ENCODE results near the gene GAK. TPM values are rescaled to one million over a fixed set of nuclear protein-coding genes. Genes with fewer than 3 reads are reported as not detected.

GAK gene
- total RNA-seq, 4 donors from 2014 or later = 230 to 882 (median 305) TPM

- H3K36me3 ChIP-seq = peaks cover 0 to 19% (median 7%) of the 10 kb centered on the region in 4 donors
- H3K27ac ChIP-seq = no peak overlapping the region
- WGBS, 2 donors (ENCODE audit: low coverage in 1 of 2) = 55 to 67% methylated on average over 3 to 8 of the region's 8 CpGs
- intact Hi-C loops (cut with DNase I; ENCODE audit: low total_unique reads) (no loop called here), in situ Hi-C loops (cut with MboI; ENCODE audit: low pct_ligation_motif_present in 1 of 4, low pct_unique_long_range_greater_than_20kb in 1 of 4, low sequenced_read_pairs in 3 of 4) (no loop called here)
- no peak for DNase-seq
- H3K4me1 ChIP-seq = peaks cover 0 to 30% (median 10%) of the 10 kb centered on the region in 4 donors
- no peaks in the 10 kb centered on the region for H3K9me3 ChIP-seq
- peak overlapping the region in 1 of 4 donors; percentile 20 for H3K4me3 ChIP-seq
- H3K27me3 ChIP-seq = no peaks in the 10 kb centered on the region
- TF ChIP-seq POLR2AphosphoS5 (IDR thresholded peaks at IDR 0.05) = no peak
- TF ChIP-seq EP300 (IDR thresholded peaks at IDR 0.05; ENCODE audit: low read depth) = no peak
- no peak for TF ChIP-seq CTCF (IDR thresholded peaks at IDR 0.05)
- TF ChIP-seq POLR2A (IDR thresholded peaks at IDR 0.05) = no peak
Observed at GRCh38 chr4:915595-915994, 16.5 kb downstream of the GAK start.

- H3K9me3 ChIP-seq = no peaks in the 10 kb centered on the region
- H3K27me3 ChIP-seq = no peaks in the 10 kb centered on the region
- in situ Hi-C loops (cut with MboI; ENCODE audit: low pct_ligation_motif_present in 1 of 4, low pct_unique_long_range_greater_than_20kb in 1 of 4, low sequenced_read_pairs in 3 of 4) (no loop called here), intact Hi-C loops (cut with DNase I; ENCODE audit: low total_unique reads) (no loop called here)
- peak; percentile 7 for DNase-seq
- no peak overlapping the region for H3K27ac ChIP-seq
- peaks cover 0 to 30% (median 10%) of the 10 kb centered on the region in 4 donors for H3K4me1 ChIP-seq
- TF ChIP-seq POLR2AphosphoS5 (IDR thresholded peaks at IDR 0.05) (no peak), CTCF (IDR thresholded peaks at IDR 0.05) (no peak), EP300 (IDR thresholded peaks at IDR 0.05; ENCODE audit: low read depth) (no peak), POLR2A (IDR thresholded peaks at IDR 0.05) (no peak)
- WGBS, 2 donors (ENCODE audit: low coverage in 1 of 2) = 54 to 62% methylated on average over 3 to 18 of the region's 20 CpGs
- peaks cover 0 to 21% (median 7%) of the 10 kb centered on the region in 4 donors for H3K36me3 ChIP-seq
- H3K4me3 ChIP-seq = peak overlapping the region in 1 of 4 donors; percentile 20
Observed at GRCh38 chr4:915041-915474, 17.1 kb downstream of the GAK start.

GRCh38 chr4:914531-914930 is 17.6 kb downstream of the GAK start:
- H3K9me3 ChIP-seq = no peaks in the 10 kb centered on the region
- H3K36me3 ChIP-seq = peaks cover 0 to 21% (median 7%) of the 10 kb centered on the region in 4 donors
- no peaks in the 10 kb centered on the region for H3K27me3 ChIP-seq
- no peak overlapping the region for H3K27ac ChIP-seq
- in situ Hi-C loops (cut with MboI; ENCODE audit: low pct_ligation_motif_present in 1 of 4, low pct_unique_long_range_greater_than_20kb in 1 of 4, low sequenced_read_pairs in 3 of 4) = no loop called here
- intact Hi-C loops (cut with DNase I; ENCODE audit: low total_unique reads) = no loop called here
- WGBS, 2 donors (ENCODE audit: low coverage in 1 of 2) = 90% methylated on average over 18 of the region's 21 CpGs; no CpG with 5 or more reads in 1 of the 2 donors
- DNase-seq = no peak
- H3K4me3 ChIP-seq = no peak overlapping the region
- peaks cover 0 to 30% (median 10%) of the 10 kb centered on the region in 4 donors for H3K4me1 ChIP-seq
- TF ChIP-seq POLR2AphosphoS5 (IDR thresholded peaks at IDR 0.05) (no peak), POLR2A (IDR thresholded peaks at IDR 0.05) (no peak), EP300 (IDR thresholded peaks at IDR 0.05; ENCODE audit: low read depth) (no peak)

- peak overlapping the region in 3 of 4 donors; percentile 11 to 61 (median 51) for H3K27ac ChIP-seq
- DNase-seq = no peak
- H3K36me3 ChIP-seq = peaks cover 0 to 21% (median 7%) of the 10 kb centered on the region in 4 donors
- TF ChIP-seq POLR2A (IDR thresholded peaks at IDR 0.05) (no peak), CTCF (IDR thresholded peaks at IDR 0.05) (no peak), POLR2AphosphoS5 (IDR thresholded peaks at IDR 0.05) (no peak), EP300 (IDR thresholded peaks at IDR 0.05; ENCODE audit: low read depth) (no peak)
- WGBS, 2 donors (ENCODE audit: low coverage in 1 of 2) = 65 to 84% methylated on average over 2 to 4 of the region's 4 CpGs
- intact Hi-C loops (cut with DNase I; ENCODE audit: low total_unique reads) (no loop called here), in situ Hi-C loops (cut with MboI; ENCODE audit: low pct_ligation_motif_present in 1 of 4, low pct_unique_long_range_greater_than_20kb in 1 of 4, low sequenced_read_pairs in 3 of 4) (no loop called here)
- H3K4me1 ChIP-seq = peaks cover 0 to 30% (median 10%) of the 10 kb centered on the region in 4 donors
- no peaks in the 10 kb centered on the region for H3K9me3 ChIP-seq
- no peaks in the 10 kb centered on the region for H3K27me3 ChIP-seq
- H3K4me3 ChIP-seq = no peak overlapping the region
Observed at GRCh38 chr4:913280-913618, 18.9 kb downstream of the GAK start.

All from transverse colon (tissue), 4 donors.